Activated CD8-positive, alpha-beta memory T cell treated with anti-CD3 and anti-CD28 coated beads, Interleukin-2, amount 50 U/mL, for 48 hours (primary cell): ENCODE data around the gene MYDGF.

Source experiments
- DNase-seq: peaks from one replicate; pipeline ENCODE4 v3.0.0-alpha.2; 2020

The MYDGF gene

DNA sequence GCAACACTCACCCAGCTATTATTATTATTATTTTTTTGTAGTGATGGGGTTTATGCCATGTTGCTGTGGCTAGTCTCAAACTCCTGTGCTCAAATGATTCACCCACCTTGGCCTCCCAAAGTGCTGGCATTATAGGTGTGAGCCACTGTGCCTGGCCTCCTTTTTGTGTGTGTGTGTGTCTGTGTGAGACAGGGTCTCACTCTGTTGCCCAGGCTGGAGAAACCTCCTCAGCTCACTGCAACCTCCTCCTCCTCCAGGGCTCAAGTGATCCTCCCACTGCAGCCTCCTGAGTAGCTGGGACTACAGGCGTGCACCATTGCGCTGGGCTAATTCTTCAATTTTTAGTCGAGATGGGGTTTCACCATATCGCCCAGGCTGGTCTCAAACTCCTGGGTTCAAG is 3.6 kb upstream of the MYDGF start:
- DNase-seq = no peak

DNA sequence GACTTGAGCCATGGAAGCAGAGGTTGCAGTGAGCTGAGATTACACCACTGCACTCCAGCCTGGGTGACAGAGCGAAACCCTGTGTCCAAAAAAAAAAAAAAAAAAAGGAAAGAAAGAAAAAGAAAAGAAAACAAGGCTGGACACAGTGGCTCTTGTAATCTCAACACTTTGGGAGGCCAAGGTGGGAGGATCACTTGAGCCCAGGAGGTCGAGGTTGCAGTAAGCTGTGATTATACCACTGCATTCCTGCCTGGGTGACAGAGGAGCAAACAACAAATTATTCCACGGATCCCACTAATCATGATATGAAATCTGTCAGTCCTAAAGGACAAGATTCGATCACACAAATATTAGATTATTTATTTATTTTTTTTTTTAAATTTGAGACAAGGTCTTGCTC is 3.1 kb upstream of the MYDGF start:
- no peak for DNase-seq

DNA sequence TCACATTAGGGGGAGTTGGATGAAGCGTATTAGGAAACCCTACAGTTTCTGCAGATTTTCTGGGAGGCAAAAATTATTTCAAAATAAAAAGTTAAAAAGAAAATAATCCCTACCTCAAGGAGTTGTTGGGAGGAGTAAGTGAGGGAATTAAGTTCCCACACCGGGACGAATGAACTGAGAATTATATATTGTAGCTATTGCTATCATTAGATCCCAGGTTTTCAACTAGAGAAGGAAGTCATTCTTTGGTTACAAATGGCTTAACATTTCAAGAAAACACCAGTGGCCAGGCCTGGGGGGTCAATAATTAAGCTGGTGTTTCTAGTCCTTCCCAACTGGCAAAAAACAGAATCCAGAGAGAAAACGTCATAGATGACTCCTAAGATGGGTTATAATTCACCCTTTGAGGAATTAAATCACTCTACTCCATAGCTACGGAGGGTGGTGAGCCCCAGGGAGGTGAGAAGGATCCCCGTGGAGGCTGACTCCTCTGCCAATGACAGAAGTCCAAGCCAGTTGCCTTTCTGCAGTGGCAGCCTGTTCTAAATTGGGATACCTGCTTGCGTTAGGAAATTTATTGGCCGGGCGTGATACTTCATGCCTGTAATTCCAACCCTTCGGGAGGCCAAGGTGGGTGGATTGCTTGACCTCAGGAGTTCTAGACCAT is 1.2 kb upstream of the MYDGF start:
- no peak for DNase-seq

DNA sequence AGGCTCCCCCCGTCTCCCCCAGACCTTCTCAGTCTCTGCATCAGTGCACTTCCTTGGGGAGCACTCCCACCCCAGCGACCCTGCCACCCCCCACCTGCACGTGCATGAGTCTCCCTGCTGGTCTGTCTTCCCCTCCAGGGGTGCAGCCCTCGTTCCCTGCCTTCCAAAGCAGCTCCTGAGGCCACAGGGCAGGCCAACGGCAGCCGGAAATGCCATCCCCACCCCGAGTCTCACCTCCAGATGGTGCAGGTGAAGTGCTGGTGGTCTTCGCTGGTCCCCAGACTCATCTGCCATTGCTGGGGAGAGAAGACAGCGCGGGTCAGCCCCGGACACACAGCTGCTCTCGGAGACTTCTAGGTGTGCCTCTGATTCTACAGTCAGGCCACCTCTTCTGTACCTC is 5.5 kb downstream of the MYDGF start:
- no peak for DNase-seq

DNA sequence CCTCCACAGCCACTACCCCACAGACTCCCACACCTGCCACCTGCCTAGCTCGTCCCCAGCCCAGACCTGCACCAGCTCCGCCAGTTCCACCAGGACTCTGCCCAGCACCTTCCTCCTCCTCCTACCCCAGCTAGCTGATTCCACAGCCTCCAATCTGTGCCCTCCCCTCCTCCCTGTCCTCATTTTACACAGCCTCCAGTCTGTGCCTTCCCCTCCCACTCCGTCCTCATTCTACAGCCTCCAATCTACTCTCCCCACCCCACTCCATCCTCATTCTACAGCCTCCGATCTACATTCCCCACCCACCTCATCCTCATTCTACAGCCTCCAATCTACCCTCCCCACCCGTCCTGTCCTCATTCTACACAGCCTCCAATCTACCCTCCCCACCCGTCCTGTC is 7.3 kb downstream of the MYDGF start:
- DNase-seq = no peak

DNA sequence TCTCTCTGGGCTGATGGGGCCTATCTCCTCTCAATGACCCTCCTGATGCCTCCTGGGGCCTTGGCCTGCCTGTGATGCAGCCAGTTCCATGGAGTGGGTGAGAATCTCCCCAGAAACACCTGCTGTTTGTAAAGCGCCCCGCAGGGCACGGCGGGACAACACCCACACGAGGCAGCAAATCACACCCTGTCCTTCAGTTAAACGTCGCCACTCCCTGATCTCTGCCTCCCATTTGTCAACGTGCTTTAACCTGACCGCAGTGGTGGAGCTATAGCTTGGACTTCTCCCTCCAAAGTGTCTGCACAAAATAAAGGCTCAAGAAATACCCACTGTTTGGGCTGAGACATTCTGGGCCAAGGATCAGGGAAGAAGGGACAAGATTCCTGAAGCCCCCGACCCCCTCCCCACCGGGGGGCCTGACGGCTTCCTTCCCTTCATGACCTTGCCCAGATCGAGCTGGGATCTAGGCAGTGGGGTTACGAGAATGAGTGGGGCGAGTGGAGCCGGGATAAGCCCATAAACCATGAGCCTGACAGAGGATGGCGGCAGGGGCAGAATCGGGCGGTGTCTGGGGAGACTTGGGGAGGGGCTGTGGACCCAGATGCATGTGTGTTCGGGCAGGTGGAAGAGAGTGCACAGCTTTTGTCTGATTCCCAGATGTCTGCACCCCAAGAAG is 8.0 kb downstream of the MYDGF start:
- no peak for DNase-seq

DNA sequence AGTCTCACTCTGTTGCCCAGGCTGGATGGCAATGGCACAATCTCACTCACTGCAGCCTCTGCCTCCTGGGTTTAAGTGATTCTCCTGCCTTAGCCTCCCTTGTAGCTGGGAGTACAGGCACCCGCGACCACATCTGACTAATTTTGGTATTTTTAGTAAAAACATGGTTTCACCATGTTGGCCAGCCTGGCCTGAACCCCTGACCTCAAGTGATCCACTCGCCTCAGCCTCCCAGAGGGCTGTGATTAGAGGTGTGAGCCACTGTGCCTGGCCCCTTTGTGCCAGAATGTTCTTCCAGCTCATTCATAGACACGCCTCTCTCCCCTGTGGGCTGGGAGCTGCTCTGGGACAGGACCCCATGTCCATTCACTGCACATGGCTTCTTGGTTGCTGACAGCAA is 9.1 kb downstream of the MYDGF start:
- DNase-seq = no peak

DNA sequence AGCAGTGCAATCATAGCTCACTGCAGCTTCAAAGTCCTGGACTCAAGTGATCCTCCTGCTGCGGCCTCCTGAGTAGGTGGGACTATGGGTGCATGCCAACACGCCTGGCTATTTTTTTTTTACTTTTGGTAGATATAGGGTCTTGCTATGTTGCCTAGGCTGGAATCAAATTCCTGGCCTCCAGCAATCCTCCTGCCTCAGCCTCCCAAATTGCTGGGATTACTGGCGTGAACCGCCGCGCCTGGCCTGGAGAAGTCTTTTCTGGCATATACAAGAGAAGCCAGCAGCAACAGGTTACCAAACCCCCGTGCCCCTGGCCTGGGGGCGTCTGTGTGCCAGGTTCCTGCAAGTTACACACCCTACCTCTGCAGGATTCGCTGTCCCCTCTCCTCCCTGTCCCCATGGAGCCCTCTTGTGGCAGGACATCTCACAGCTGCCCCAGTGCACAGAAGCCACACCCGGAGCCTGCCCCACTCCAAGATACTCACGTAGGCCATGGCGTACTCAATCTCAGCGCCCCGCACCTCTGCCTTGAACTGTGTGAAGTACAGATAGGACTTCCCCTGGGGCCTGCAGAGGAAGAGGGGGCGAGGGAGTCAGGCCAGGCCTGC is 9.9 kb downstream of the MYDGF start:
- DNase-seq = no peak

DNA sequence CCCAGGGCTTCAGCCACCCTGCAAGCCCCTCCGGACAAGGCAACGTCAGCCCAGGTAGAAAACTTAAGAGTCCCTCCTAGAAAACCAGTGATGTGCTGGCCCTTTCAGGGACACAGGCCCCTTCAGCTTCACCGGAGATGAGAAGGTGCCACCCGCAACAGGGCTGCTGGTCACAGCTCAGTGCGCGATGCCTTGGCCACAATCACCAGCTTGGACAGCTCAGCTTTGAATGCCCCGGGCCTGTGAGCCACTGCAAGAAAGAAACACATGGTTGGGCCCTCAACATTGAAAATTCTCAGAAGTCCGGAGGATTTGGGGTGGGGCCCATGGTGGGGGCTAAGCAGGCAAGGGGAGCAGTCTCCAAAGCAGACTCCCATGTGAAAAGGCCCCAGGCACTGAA is 12.3 kb downstream of the MYDGF start:
- no peak for DNase-seq

DNA sequence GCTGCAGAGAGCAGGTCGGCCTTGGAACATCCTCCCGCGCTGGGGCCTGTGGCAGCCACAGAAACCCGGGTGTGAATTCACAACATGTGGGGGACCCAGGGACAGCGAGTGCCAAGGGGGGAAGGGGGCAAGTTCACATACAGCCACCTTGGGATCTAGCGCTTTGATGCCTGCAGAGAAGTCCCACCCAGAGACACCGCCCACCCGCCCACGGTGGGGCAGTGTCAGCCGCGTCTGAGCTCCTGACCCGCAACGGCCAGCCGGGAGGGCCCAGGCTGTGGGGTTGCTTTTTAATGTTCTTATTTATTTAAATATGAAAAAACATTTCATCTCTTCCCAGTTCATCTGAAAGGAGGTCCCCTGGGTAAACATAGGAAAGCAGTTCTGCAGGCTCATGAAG is 12.9 kb downstream of the MYDGF start:
- DNase-seq = no peak

DNA sequence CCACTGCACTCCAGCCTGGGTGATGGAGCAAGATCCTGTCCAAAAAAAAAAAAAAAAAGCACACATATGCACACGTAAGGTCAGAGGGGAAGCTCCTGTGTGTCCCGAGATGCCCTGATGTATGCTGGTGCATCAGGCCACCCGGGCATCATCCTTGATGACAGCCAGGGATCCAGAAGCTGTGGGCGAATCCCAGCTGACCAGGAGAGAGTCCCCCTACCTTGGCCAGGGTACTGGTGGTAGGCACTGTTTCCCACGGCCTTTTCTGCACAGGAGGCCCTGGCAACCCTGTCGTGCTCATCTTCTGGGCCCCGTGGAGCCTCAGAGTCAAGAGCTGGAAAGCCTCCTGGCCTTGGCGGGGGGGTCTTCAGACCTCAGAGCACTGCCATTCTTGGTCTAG is 14.0 kb downstream of the MYDGF start:
- DNase-seq = no peak

DNA sequence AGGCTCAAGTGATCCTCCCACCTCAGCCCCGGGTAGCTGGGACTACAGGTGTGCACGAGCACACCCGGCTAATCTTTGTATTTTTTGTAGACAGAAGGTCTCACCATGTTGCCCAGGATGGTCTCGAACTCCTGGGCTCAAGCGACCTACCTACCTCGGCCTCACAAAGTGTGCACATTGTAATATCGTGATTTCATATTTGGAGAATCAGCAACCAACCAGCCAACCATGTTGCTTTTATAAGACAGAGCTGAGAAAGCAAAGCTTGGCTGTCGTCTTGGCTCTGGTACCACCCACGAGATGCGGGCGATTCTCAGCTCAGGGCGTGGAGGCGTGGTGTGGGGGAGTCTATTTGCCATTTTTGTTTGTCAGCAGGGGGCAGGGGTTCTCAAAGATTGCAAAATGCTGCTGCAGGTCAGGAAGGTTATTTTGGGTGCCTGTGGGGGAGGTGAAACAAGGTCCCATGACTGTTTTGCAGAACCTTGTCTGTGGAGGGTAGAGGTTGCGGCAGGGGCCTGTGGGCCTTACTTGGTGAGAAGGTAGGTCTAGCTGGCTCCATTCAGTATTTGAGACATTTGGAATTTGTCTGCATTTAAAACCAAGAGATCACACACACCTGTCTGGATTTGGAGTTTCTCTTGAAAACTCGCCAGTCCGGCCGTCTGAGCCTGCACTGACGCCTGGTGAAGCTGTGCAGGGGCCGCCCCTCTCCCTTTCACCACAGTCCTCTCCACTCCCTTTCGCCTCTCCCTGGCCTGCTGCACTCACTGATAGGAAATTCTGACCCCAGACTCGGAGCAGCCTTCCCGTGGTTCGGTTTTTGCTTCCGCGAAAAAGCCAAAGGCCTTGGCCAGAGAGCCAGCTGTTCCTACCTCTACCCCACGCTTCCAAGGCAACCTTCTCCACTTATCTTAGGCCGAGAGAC is 15.4 kb downstream of the MYDGF start:
- DNase-seq = no peak

DNA sequence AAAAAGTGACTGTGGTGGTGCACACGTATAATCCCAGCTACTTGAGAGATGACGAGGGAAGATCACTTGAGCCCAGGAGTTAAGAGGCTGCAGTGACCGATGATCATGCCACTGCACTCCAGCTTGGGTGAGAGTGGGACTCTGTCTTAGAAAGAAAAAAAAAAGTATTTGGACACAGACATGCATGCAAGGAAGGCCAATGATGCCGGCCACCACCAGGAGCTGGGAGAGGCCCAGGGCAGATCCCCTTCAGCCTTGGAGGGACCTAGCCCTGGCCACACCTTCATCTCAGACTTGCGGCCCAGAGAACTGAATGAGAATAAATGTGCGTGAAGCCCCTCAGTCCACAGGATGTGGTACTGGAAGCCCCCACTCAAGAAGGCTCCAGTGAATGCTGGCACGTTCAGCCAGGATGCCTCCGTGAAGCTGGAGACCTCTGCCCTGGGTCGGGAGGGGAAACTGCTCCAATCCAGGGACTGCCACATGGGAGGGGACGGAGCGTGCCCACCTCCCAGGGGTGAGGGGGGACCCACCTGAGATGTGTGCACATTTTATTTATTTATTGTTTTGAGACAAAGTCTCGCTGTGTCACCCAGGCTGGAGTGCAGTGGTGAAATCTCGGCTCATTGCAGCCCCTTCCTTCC is 16.2 kb downstream of the MYDGF start:
- DNase-seq = no peak

DNA sequence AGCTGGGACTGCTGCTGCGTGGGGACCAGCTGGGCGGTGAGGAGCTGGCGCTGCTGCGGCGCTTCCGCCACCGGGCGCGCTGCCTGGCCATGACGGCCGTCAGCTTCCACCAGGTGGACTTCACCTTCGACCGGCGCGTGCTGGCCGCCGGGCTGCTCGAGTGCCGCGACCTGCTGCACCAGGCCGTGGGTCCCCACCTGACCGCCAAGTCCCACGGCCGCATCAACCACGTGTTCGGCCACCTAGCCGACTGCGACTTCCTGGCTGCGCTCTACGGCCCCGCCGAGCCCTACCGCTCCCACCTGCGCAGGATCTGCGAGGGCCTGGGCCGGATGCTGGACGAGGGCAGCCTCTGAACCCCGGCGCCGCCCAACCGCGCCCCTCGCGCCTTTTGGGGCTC is 18.1 kb downstream of the MYDGF start:
- DNase-seq = no peak

DNA sequence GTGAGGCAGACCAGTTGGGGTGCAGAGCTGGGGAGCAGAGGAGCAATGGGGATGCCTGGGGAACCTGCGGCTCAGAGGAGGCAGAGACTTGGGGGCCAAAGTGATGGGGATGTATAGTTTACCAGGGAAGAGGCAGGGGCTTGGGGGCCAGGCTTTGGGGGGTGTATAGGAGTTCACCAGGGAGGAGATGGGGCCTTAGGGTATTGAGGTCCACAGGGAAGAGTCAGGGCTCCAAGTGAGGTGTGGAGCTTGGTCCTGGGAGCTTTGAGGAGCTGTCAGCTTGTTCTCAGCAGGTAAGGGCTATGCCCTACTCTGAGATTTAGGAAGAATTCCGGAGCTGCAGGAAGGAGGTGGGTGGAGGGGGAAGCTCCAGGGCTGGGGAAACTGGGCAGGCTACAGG is 20.0 kb downstream of the MYDGF start:
- DNase-seq = no peak

DNA sequence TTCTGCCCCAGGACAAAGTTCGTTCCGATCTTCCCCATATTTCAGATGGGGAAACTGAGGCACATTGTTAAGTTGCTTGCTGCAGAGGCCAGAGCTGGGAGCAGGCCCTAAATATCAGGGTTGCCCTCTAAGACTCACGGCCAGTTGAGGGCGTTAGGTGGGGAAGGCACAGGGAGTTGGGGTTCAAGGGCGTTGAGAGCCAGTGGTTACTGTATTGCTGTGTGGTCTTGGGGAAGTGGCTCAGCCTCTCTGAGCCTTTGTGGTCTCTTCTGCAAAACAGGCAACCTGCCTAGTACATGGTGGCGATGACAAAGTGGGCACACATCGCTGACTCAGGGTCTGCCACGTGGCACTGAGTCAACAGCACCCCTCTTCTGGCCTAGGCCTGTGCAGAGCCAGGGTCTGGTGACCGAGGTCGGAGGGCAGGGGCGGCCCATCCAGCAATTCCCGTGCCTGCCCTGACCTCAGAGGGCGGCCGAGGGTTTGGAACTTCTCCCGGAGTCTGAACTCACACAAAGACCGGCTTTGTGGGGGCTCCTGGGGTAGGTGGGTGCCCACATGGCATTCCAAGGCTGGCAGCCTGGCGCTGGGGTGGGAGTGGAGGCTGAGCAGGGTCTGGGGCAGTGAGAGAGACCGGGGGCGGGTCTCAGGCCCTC is 20.6 kb downstream of the MYDGF start:
- no peak for DNase-seq

DNA sequence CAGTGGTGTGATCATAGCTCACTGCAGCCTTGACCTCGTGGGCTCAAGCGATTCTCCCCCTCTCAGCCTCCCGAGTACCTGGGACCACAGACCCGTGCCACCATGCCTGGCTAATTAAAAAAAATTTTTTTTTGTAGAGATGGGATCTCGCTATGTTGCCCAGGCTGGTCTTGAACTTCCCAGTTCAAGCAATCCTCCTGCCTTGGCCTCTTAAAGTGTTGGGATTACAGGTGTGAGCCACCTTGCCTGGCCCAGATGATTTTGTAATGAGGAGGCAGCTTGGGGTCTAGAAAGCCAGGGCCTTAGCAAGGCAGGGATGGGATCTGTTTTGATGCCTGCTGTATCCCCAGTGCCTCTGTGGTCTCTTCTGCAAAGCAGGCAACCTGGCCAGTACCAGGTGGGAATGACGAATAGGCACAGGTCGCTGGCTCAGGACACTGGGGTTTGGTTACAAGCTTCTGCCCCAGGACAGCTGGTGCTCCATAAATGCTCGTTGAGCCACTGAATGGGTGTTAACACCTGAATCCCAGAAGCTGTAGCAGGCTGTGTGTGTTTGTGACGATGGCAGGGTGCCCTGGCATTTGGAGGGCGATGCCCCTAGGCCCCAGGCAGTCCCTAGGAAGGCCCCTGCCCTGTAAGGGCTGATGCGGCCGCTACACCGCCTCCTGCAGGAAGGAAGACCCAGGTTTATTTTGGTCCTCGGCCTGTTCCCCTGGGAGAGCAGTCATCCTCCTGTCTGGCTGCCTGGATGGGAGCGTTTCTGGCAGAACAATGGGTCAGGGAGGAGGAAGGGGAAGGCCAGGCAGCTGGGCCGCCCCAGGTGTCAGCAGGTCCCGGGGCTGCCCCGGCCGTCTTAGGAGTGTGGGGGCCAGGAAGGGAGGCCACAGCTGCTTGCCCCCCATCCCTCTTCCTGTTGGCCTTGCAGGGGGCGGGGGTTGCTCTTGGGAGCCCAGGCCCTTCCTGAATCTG is 22.2 kb downstream of the MYDGF start:
- DNase-seq = no peak

DNA sequence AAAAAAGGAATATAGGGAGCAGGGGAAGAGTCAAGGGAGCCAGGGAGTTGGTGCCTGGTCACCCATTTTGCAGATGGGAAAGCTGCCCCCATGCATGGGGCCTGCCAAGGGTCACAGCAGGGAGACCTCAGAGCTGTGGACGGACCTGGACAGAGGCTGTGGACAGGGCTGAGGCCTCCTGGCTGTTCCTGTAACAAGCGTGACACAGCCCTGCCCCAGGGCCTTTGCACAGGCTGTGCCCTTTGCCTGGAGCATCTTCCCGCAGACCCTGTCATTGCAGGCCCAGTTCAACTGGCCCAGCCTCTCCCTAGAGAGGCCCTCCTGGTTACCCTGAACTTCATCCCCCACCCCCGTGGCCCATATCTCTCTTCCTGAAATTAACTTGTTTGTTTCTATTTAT is 24.4 kb downstream of the MYDGF start:
- no peak for DNase-seq

DNA sequence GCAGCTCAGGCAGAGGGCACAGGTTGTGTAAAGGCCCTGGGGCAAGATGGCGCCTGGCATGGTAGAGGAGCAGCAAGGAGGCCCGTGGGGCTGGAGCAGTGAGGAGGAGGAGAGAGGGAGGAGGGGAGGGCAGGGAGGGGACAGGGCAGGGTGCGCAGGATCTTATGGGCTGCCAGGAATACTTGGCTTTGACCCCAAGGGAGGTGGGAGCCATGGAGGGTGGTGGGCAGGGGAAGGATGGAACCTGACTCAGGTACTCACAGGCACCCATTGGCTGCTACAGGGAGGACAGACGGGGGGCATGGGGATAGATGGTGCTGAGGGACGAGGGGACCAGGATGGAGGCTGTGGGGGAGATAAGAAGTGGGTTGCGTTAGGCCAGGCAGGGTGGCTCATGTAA is 27.5 kb downstream of the MYDGF start:
- DNase-seq = no peak

DNA sequence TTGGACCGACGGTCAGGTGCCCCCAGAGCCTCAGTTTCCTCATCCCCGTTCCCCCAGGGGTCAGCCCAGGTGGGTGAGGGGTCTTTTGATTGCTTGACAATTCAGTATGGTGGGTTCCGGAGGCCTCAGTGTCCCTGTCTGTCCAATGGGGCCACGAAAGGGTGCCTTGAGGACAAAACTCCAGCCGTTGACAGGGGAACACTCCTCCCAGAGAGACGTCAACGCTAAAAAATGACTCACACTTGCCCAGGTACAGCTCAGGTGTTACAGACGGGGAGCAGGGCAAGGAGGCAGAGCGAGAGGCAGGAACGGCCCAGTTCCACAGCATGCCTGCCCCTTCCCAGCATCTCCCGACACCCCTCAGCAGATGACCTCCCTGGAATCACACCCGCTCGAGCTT is 29.0 kb downstream of the MYDGF start:
- DNase-seq = no peak
